GM03348 (cell line): ENCODE results near the gene PGBD4.

Experiments used
- DNase-seq: peaks from one replicate; pipeline ENCODE4 v3.0.0; 2012; ENCODE audit warnings: low spot score

The PGBD4 gene

DNA sequence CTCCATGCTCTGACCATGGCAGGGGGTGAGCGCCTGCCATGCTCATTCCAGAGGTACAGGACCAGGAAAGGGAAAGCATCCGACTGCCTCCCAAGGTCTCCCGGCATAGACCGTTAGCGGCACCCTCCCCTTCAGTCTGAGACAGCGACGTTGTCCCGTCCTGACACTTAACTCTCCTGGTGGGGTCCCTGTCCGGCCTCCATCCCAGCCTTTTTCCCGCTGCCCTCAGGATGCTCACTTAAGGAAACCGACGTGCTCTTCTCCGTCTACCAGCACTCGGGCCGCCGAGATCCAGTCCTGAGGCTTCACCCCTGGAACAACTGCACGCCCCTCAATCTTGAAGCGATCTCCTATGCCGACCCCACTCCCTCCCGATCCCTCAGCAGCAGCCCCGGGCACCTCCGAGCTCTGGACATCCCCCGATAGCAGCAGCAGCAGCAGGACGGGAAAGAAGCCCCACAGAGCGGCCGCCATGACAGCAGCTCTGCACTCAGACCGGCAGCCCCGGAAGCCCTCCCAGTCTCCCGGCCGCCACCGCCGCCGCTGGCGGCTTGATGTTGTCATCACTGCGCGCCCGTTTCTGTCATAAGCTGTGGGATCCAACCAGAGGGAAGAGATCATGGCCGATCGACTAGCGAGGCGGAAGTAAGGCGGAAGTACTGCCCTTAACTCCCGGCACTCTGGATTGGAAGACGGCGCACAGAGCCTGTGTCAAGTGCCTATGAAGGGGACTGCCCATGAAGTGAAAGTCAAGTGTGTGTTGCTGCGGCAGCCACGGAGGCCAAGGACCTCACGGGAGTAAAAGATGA, at the start of gene PGBD4, which contains the start of gene EMC7:
TSS of gene PGBD4 (plus strand) at position 718 of the 809 bp plus-strand sequence. CDS start 449 bp downstream, outside the sequence.
TSS of gene EMC7 (minus strand) at position 497 of the 809 bp plus-strand sequence. CDS start at position 474, 23 bp downstream.
- DNase-seq: peak; percentile 96

DNA sequence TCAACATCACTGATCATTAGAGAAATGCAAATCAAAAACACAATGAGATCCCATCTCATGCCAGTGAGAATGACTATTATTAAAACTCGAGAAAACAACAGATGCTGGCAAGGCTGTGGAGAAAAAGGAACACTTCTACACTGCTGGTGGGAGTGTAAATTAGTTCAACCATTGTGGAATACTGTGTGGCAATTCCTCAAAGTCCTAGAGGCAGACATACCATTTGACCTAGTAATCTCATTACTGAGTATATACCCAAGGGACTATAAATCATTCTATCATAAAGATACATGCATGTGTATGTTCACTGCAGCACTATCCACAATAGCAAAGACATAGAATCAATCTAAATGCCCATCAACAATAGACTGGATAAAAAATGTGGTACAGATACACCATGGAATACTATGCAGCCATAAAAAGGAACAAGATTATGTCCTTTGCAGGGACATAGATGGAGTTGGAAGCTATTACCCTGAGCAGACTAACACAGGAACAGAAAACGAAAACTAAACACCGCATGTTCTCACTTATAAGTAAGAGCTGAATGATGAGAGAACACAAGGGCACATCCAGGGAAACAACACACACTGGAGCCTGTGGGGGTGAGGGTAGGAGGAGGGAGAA, 47.7 kb upstream of the PGBD4 start:
- no peak for DNase-seq

- DNase-seq: peak; percentile 81
These were observed 45.9 kb upstream of the PGBD4 start for GRCh38 chr15:34055868-34056595.

DNA sequence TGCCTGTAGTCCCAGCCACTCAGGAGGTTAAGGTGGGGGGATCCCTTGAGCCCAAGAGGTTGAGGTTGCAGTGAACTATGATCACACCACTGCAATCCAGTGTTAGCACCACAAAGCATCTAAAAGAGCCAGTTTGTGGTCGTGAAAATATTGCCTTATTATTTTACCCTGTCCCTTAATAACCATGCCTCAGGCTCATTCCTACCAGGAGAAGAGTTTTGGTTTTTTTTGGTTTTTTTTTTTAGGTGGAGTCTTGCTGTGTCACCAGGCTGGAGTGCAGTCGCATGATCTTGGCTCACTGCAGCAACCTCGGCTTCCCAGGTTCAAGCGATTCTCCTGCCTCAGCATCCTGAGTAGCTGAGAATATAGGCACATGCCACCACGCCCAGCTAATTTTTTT, 45.0 kb upstream of the PGBD4 start:
- no peak for DNase-seq

DNA sequence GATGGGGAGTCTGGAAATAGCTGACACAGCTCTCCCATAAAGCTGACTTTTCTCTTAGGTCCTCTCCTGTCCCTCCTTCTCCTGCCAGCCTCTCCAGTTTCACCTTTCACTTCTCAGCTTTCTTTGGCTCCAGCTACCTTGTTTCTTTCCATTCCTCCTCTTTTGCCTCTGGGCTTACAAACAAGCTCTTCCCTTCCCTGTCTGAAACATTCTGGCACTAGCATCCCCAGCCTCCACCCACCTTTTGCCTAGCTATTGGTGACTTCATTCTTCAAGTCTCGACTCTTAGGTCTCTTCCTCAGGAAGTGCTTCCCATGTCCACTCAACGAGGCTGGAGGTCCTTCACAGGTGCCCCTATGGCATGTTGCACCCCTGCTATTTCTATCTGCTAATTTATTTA, 42.4 kb upstream of the PGBD4 start:
- DNase-seq: no peak

- DNase-seq: no peak
These were observed 41.9 kb upstream of the PGBD4 start for GRCh38 chr15:34059946-34060345.

GRCh38 chr15:34064438-34064837, 37.4 kb upstream of the PGBD4 start:
- no peak for DNase-seq

DNA sequence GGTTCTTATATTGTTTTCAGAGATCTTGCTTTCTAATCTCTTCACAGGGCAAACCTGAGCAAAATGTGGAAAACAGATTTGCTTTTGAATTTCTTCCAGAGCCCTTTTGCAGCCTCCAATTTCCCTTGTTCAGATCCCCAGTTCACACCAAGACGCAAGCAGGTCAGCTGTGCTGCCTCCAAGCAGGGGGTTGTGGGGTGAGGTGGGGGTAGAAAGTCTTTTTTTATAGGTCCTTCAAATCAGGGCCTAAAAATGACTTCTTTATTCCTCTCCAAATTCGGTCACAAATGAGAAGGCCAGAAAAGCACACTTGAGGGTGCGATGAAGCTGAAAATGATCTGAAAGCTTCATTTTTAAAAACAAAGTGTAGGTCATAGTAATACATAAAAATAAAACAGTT, 36.6 kb upstream of the PGBD4 start:
- no peak for DNase-seq

GRCh38 chr15:34065941-34066340, 35.9 kb upstream of the PGBD4 start:
- no peak for DNase-seq

DNA sequence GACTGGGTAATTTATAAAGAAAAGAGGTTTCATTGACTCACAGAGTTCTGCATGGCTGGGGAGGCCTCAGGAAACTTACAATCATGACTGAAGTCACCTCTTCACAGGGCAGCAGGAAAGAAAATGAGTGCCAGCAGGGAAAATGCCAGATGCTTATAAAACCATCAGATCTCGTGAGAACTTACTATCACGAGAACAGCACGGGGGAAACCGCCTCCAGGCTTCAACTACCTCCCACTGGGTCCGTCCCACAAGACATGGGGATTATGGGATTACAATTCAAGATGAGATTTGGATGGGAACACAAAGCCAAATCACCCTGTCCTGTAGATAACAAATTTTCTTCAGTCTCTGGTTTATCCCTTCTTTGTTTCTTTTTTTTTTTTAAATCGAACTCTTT, 31.9 kb upstream of the PGBD4 start:
- DNase-seq: no peak

- DNase-seq: no peak
These were observed 25.1 kb upstream of the PGBD4 start for GRCh38 chr15:34076785-34077184.

GRCh38 chr15:34078900-34079299, 23.0 kb upstream of the PGBD4 start:
- no peak for DNase-seq

DNA sequence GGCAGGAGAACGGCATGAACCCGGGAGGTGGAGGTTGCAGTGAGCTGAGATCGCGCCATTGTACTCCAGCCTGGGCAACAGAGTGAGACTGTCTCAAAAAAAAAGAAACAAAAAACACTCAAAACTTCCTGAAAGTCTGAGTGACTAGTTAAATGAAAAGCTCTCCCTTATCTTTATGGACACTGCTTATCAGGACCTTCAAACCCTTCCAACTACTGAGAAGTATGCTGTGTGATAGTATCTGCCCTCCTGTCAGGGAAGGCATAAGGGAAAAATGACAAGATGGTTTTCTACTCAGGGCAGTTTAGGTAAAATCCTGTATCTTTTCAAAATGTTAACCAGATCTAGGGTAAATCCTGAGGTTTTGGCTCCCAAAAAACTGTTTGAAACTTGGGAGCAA, 22.0 kb upstream of the PGBD4 start:
- DNase-seq: no peak

- DNase-seq: peak; percentile 27
These were observed 17.8 kb upstream of the PGBD4 start for GRCh38 chr15:34084086-34084485.

DNA sequence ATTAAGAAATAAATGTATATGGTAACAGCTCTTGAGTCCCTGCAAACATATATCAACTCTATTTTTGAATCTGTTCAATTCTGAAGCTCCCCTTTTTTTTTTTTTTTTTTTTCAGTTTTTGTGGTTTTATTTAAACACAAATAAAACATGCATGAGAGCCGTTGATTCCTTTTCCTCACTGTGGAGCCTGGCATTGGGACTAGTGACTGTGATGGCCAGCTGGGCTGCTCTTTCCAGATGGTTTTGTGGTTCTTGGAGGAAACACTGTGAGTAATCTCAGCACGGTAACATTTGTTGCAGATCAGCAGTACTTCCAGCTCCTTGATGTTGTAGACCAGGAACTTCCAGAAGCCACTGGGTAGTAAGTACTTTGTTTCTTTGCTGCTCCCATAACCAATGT, 16.1 kb upstream of the PGBD4 start:
- no peak for DNase-seq

GRCh38 chr15:34099914-34100313, 2.0 kb upstream of the PGBD4 start:
- DNase-seq: no peak

DNA sequence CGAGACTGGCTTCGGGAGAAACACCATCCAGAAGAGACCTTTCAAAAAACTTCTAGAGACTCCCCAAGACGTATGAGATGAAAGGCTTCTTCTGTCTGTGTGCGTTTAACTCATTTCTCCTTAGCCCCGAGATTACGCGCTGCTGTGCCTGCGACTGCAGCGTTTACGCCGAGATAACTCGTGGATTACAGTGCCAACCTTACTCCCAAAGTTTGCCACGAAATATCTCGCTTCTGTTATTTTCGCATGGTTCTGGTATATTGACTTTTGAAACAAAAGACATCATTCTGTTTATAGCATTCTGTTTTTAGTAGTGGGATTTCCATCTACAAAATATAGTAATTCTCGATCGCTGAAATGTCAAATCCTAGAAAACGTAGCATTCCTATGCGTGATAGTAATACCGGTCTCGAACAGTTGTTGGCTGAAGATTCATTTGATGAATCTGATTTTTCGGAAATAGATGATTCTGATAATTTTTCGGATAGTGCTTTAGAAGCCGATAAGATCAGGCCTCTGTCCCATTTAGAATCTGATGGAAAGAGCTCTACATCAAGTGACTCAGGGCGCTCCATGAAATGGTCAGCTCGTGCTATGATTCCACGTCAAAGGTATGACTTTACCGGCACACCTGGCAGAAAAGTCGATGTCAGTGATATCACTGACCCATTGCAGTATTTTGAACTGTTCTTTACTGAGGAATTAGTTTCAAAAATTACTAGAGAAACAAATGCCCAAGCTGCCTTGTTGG, 467 bp downstream of the PGBD4 start:
- DNase-seq: peak; percentile 7

GRCh38 chr15:34106423-34106822, 4.5 kb downstream of the PGBD4 start:
- DNase-seq: no peak

GRCh38 chr15:34107315-34107714, 5.4 kb downstream of the PGBD4 start:
- DNase-seq: no peak

DNA sequence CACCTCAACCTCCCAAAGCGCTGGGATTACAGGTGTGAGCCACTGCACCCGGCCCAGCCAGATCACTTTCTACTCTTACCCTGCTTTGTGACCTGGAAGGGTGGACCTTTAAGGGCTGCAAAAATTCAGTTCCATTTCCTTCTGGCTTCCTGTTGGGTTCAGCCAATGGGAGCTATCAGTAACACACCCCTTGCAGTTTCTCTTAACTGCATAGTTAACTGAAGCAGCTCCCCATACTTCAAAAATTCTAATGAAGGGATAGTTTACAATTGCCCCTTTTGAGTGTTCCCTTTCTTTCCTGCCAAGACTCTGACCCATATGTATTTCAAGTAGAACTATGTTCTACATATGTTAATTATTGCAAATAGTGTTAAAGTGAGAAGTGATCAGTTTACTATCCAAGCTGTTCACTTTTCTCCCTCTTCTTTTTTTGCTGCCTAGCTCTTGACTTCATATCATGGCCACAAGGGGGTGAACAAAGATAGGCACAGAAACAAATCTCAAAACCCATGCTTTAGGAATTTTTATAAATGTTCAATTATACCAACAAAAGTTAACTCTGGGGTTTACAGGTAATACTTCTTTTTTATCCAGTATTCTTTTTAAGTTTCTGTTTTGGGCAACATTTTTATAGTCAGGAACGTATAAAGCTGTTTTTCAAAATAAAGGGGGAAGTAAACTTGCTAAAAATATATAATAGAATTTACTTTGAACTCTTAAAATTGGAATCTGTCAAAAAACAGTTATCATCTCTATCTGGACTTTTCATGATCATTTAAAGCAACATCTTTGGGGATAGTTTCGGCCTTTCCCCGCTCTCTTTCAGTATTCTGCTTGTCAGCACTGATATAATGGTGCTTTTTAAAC, 8.1 kb downstream of the PGBD4 start:
- DNase-seq: peak; percentile 46

DNA sequence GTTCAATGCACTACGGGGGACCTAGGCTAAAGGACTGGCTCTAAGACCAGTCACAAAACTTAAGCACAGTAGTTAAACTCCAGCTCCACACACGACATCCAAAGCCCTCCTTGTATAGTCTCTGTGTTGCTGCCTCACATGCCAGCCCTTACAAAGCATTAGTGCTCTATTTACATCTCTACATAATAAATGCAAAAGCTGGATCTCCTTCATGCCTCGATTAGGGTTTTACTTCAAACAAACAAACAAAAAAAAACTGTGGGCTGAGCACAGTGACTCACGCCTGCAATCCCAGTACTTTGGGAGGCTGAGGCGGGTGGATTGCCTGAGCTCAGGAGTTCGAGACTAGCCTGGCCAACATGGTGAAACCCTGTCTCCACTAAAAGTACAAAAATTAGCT, 9.6 kb downstream of the PGBD4 start:
- DNase-seq: no peak
